Fibroblast of the conjunctiva (primary cell): ENCODE results near the gene RUNX2.

Experiments
- DNase-seq: peaks from one replicate; pipeline ENCODE4 v3.0.0-alpha.2; 2010; ENCODE audit warnings: low read depth

Gene RUNX2

GRCh38 chr6:45518013-45518720 lies 190.0 kb downstream of the RUNX2 start:
- no peak for DNase-seq

- no peak for DNase-seq
Measured at GRCh38 chr6:45521226-45521625, 193.1 kb downstream of the RUNX2 start.

GRCh38 chr6:45522486-45522885 lies 194.4 kb downstream of the RUNX2 start:
- no peak for DNase-seq

GRCh38 chr6:45527210-45527609 lies 199.1 kb downstream of the RUNX2 start:
- DNase-seq: no peak

GRCh38 chr6:45531999-45532595 lies 204.0 kb downstream of the RUNX2 start:
- DNase-seq: no peak

GRCh38 chr6:45532721-45533210 lies 204.6 kb downstream of the RUNX2 start:
- DNase-seq: peak; percentile 20

- no peak for DNase-seq
Measured at GRCh38 chr6:45533386-45533785, 205.3 kb downstream of the RUNX2 start.

- DNase-seq: no peak
Measured at GRCh38 chr6:45535933-45536332, 207.8 kb downstream of the RUNX2 start.

GRCh38 chr6:45537539-45537938 lies 209.4 kb downstream of the RUNX2 start:
- DNase-seq: peak; percentile 6

- DNase-seq: no peak
Measured at GRCh38 chr6:45538641-45539547, 210.8 kb downstream of the RUNX2 start.

GRCh38 chr6:45540375-45540920 lies 212.3 kb downstream of the RUNX2 start:
- DNase-seq: no peak

GRCh38 chr6:45541934-45542333 lies 213.8 kb downstream of the RUNX2 start:
- no peak for DNase-seq

- no peak for DNase-seq
Measured at GRCh38 chr6:45543298-45544235, 215.4 kb downstream of the RUNX2 start.

- DNase-seq: no peak
Measured at GRCh38 chr6:45545416-45545815, 217.3 kb downstream of the RUNX2 start.

GRCh38 chr6:45548657-45549515 lies 220.8 kb downstream of the RUNX2 start:
- no peak for DNase-seq

- DNase-seq: no peak
Measured at GRCh38 chr6:45552536-45552935, 224.4 kb downstream of the RUNX2 start.

GRCh38 chr6:45553730-45554344 lies 225.7 kb downstream of the RUNX2 start:
- DNase-seq: no peak

- DNase-seq: no peak
Measured at GRCh38 chr6:45554591-45554990, 226.5 kb downstream of the RUNX2 start.

GRCh38 chr6:45555981-45556771 lies 228.0 kb downstream of the RUNX2 start:
- peak; percentile 84 for DNase-seq
